ENCODE data around the gene NAPSA.
A peak's percentile ranks its signal among the peaks of the same experiment; 100 is the strongest.
"Not testable (repeated sequence)": the region's sequence is repeated elsewhere in the genome, so short reads cannot be mapped to it uniquely, and the experiment has no call there.

Gene NAPSA

DNA sequence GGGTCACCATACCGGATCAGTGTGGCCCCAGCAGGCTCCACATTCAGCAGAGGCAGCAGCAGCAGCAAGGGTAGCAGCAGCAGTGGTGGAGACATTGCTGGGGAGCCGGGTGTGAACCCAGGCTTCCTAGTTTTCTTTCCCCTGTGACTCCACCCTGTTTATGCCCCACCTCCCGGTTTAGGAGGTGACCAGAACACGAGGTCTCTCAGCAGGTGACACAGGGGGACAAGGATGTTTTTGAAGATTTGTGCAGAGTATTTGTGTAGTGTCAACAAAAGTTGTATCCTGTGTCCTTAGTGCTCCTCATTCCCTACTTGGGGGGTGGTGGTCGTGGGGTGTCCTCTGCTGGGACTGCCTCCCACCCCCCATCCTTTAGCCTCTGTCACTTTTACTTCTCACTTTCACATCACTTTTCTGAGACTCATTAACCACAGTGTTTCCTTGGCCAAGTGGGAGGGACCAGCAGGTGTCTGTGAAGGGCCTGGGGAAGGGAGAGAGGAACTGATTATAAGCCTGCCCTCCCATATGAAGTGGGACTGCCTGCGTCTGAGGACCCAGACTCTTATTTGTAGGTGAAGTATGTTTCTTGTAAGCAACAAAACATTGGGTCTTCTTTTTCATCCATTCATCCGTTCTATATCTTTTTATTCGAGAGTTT is 20.6 kb downstream of the NAPSA start:
- DNase-seq (ENCODE audit: low read depth, low spot score), result no peak
- no peak overlapping the region for H3K4me3 ChIP-seq (ENCODE audit: low read depth, low read length)
- CTCF ChIA-PET, result interaction anchor here (1.0 to 2.4 kb wide), 3 partner anchors 8 to 24 kb away, joined by 5 to 7 read pairs (median 5); no protein-coding TSS in a partner anchor
- POLR2A ChIA-PET, result no interaction called here
- TF ChIP-seq CTCF (IDR thresholded peaks at IDR 0.05; ENCODE audit: insufficient read depth, low read length, missing control alignments), result no peak

- TF ChIP-seq CTCF (IDR thresholded peaks at IDR 0.05; ENCODE audit: insufficient read depth, low read length, missing control alignments), result no peak
- ChIA-PET CTCF (no interaction called here), POLR2A (no interaction called here)
- DNase-seq (ENCODE audit: low read depth, low spot score), result no peak
- H3K4me3 ChIP-seq (ENCODE audit: low read depth, low read length), result no peak overlapping the region
Measured at GRCh38 chr19:50341091-50341564, 24.3 kb downstream of the NAPSA start.

DNA sequence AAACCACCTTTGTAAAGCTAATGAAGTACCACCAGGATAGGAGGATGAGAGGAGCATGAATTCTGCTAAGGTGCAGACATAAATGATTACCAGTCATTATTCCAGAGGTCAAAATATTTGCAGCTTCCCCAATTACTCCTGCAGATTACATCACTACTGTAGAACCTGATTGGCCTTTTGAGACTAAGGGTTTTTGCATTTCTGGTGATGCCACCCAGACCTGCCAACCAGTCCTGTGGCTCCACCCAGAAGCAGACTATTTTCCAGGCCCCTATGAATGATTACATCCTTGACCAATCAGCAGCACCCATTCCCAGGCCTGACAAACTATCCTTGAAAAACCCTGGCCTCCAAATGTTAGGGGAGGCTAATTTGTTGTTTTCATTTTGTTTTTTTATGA is 25.1 kb downstream of the NAPSA start:
- ChIA-PET POLR2A (no interaction called here), CTCF (interaction anchor here (1.0 kb wide), 1 partner anchor 12 kb away, joined by 3 read pairs; no protein-coding TSS in a partner anchor)
- TF ChIP-seq CTCF (IDR thresholded peaks at IDR 0.05; ENCODE audit: insufficient read depth, low read length, missing control alignments), result no peak
- no peak overlapping the region for H3K4me3 ChIP-seq (ENCODE audit: low read depth, low read length)
- no peak for DNase-seq (ENCODE audit: low read depth, low spot score)

GRCh38 chr19:50337031-50337430 is 28.4 kb downstream of the NAPSA start:
- CTCF ChIA-PET, result interaction anchor here (0.6 kb wide), 1 partner anchor 326 kb away, joined by 3 read pairs; no protein-coding TSS in a partner anchor
- POLR2A ChIA-PET; DNase-seq (ENCODE audit: low read depth, low spot score); H3K4me3 ChIP-seq (ENCODE audit: low read depth, low read length): not testable (repeated sequence)

DNA sequence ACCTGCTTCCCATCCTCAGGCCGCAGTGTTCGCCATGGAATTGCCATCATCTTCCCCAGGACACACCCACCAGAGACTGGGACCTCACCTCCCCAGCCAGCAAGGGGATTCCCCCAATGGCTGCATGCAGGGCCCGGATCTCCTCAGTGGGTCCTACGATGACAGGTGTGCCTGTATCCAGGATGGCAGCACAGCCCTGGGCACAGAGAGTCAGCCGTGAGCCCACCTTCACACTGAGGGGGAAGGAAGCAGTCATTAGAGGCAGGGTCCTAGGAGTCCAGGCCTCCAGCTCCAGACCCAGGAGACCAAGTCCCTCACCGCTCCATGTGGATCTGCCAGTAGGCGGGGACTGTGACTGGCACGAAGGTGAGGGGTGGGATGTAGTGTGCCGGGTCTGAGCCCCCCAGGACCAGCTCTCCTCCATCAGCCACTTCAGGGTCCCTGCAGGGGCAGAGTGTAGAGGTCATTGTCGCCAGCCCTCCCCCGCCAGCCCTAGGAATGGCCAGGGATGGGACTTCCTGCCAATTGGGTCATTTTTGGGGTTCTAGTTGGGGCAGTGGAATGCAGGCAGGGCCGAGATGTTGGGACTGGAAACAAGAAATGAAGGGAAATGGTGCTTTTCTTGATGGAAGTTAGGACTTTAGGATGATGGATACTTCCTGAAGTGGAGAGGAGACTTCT is 30.6 kb downstream of the NAPSA start:
- TF ChIP-seq CTCF (IDR thresholded peaks at IDR 0.05; ENCODE audit: insufficient read depth, low read length, missing control alignments), result no peak
- CTCF ChIA-PET, result interaction anchor here (1.6 kb wide), 1 partner anchor 16 kb away, joined by 4 read pairs; no protein-coding TSS in a partner anchor
- H3K4me3 ChIP-seq (ENCODE audit: low read depth, low read length), result no peak overlapping the region
- DNase-seq (ENCODE audit: low read depth, low spot score), result no peak
- POLR2A ChIA-PET, result no interaction called here

GRCh38 chr19:50333737-50334617 is 31.5 kb downstream of the NAPSA start:
- no peak for DNase-seq (ENCODE audit: low read depth, low spot score)
- H3K4me3 ChIP-seq (ENCODE audit: low read depth, low read length), result peak overlapping the region; percentile 65
- TF ChIP-seq CTCF (IDR thresholded peaks at IDR 0.05; ENCODE audit: insufficient read depth, low read length, missing control alignments), result no peak
- ChIA-PET POLR2A (interaction anchor here (0.8 kb wide), 1 partner anchor 23 kb away, joined by 3 read pairs; no protein-coding TSS in a partner anchor), CTCF (interaction anchor here (1.0 to 1.6 kb wide), 3 partner anchors 15 to 24 kb away, joined by 4 to 5 read pairs (median 4); no protein-coding TSS in a partner anchor)

Data from AG04449 (cell line).